VCaP (cell line): ENCODE data around the gene PCNX2.

ENCODE experiments used
- H3K27ac ChIP-seq: fragments of 450-650 bp; 2 replicates; pipeline ENCODE4 v1.5.1; 2017
- TF ChIP-seq, protein P1 (sequence below): fragments of 450-650 bp; conservative IDR thresholded peaks from 2 replicates; pipeline ENCODE4 v1.5.1; 2017; ENCODE audit warnings: mild to moderate bottlenecking, moderate library complexity

Gene PCNX2

DNA sequence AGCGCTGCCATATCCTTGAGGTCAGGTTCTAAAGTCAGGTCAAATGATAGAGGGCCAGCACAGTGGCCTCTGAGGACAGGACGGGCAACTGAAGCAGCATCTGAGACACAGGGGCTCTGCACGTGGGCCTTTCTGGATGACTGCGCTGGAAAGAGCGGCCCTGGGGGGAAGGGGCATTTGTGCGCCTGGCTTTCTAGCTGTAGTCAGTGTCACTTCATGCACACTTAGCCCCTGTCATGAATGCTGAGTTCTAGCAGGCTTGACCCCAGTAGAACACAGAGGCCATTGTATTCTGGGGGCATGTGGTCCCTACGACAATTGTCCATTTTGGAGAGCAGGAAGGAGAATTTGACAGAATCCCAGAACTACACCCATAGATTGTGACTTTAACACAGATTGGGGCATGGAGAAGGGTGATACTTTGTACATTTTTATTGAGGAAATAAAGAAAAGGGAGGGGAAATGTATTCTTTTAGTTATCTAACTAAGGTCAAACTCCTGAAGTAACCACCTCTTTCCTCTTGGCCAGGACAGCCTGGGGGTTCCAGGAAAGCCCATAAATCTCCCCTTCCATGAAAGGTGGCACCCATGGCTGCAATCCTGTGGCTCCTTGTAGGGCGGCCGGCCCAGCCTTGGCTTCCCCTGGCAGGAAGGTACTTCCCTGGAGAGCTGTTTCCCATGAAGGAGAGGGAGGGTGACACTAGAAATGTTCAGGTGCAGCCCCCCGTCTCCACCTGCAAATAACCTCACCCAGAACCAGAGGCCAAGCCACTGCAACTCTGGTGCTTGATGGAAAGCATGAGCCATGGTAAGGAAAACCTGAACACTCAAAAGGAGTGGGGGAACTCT is 310.7 kb downstream of the PCNX2 start:
- TF ChIP-seq, protein P1, sequence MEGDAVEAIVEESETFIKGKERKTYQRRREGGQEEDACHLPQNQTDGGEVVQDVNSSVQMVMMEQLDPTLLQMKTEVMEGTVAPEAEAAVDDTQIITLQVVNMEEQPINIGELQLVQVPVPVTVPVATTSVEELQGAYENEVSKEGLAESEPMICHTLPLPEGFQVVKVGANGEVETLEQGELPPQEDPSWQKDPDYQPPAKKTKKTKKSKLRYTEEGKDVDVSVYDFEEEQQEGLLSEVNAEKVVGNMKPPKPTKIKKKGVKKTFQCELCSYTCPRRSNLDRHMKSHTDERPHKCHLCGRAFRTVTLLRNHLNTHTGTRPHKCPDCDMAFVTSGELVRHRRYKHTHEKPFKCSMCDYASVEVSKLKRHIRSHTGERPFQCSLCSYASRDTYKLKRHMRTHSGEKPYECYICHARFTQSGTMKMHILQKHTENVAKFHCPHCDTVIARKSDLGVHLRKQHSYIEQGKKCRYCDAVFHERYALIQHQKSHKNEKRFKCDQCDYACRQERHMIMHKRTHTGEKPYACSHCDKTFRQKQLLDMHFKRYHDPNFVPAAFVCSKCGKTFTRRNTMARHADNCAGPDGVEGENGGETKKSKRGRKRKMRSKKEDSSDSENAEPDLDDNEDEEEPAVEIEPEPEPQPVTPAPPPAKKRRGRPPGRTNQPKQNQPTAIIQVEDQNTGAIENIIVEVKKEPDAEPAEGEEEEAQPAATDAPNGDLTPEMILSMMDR = no peak
- H3K27ac ChIP-seq = no peak overlapping the region

DNA sequence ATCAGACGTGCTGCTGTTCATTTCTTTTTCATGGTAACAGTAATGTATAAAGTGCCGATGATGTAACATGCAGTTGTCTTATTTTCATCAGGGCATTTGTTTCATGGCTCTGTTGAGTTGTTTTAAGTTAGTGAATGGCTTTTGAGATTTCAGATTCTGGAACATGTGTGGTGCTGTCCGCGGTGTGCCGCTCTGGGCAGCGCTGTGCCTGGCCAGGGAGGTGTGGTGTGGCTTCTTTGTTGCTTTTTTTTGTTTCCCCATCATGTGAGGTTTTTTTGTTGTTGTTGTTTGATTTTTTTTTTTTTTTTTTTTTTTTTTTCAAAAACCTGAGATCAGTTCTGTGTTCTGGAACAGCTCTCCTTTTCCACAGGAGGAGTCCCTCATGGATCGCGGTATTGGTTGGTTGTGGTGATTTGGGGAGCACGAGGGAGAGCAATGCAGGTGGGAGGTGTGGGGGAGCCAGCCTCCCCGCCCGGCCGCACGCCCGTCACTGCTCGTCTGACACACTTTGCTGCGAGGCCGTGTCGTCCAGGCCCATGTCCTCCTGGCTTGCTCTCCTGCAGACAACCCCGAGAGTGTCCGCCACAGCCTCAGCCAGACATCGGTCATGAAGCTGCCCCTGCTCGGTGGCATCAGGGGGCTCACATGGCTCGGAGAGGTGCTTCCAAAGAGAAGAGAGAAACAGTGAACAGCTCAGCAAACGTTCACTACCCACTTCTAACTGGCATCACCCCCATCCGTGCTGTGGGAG is 311.5 kb downstream of the PCNX2 start:
- no peak overlapping the region for H3K27ac ChIP-seq
- TF ChIP-seq, protein P1 = no peak

GRCh38 chr1:232983375-232983774 is 312.1 kb downstream of the PCNX2 start:
- no peak overlapping the region for H3K27ac ChIP-seq
- TF ChIP-seq, protein P1 = no peak

GRCh38 chr1:232982238-232982944 is 313.1 kb downstream of the PCNX2 start:
- H3K27ac ChIP-seq = no peak overlapping the region
- TF ChIP-seq, protein P1 = no peak

GRCh38 chr1:232980986-232981560 is 314.5 kb downstream of the PCNX2 start:
- TF ChIP-seq, protein P1 = no peak
- H3K27ac ChIP-seq = no peak overlapping the region

- no peak overlapping the region for H3K27ac ChIP-seq
- TF ChIP-seq, protein P1 = no peak
Measured at GRCh38 chr1:232980355-232980978, 315.1 kb downstream of the PCNX2 start.
